ENCODE data around the gene PTPRB.

GRCh38 chr12:70639535-70639934 is 2.3 kb upstream of the PTPRB start:
- TF ChIP-seq TAF1 (IDR thresholded peaks at IDR 0.05; ENCODE audit: low read depth), result no peak
- TF ChIP-seq YY1 (IDR thresholded peaks at IDR 0.05; ENCODE audit: low read depth), result no peak
- no peak for TF ChIP-seq REST (IDR thresholded peaks at IDR 0.05; ENCODE audit: low read depth)
- no peak for TF ChIP-seq MAX (IDR thresholded peaks at IDR 0.05)
- no peak for TF ChIP-seq CREB1 (IDR thresholded peaks at IDR 0.05; ENCODE audit: low read depth)
- no peak for TF ChIP-seq RAD21 (IDR thresholded peaks at IDR 0.05; ENCODE audit: low read depth)
- TF ChIP-seq TCF12 (IDR thresholded peaks at IDR 0.05; ENCODE audit: low read depth), result no peak
- TF ChIP-seq EP300 (IDR thresholded peaks at IDR 0.05; ENCODE audit: borderline replicate concordance), result no peak
- no peak for TF ChIP-seq NFIC (IDR thresholded peaks at IDR 0.05)
- TF ChIP-seq TEAD4 (IDR thresholded peaks at IDR 0.05), result no peak
- TF ChIP-seq USF1 (IDR thresholded peaks at IDR 0.05), result no peak
